Erythroblast (primary cell): Measurements from ENCODE around the gene TNFAIP8.

Source experiments
- DNase-seq, 2 experiments: peaks; one replicate each; lab custom pipeline; 2025; lab: John Stamatoyannopoulos, UW
- GATA1 ChIP-seq: IDR thresholded peaks from 2 replicates; pipeline ENCODE4 v1.6.1; 2011; ENCODE audit warnings: low read depth, mild to moderate bottlenecking, control low read depth, low read length, moderate library complexity
- POLR2A ChIP-seq: IDR thresholded peaks from 2 replicates; pipeline ENCODE4 v1.6.1; 2011; ENCODE audit warnings: mild to moderate bottlenecking, low read length

Gene TNFAIP8

DNA sequence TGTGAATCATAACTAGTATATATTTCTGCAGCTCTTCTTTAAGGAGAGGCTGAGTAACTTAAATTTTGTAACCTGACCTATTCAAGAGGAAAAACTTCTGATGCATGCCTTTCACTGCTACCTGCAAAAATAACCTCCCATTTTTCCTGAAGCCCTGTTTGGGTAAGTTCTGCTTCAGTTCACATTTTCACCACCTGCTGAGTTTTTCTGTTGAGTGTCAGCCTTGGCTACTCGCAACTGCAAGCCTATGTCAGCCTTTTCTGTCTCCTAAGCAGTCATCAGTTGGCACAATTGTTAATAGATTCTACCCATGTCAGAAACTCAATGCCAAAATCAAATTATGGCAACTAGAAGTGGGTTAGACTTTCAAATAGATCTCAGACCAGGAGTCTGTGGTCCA, 8.2 kb upstream of the TNFAIP8 start:
- TF ChIP-seq POLR2A (no peak), GATA1 (no peak)
- no peak for DNase-seq

DNA sequence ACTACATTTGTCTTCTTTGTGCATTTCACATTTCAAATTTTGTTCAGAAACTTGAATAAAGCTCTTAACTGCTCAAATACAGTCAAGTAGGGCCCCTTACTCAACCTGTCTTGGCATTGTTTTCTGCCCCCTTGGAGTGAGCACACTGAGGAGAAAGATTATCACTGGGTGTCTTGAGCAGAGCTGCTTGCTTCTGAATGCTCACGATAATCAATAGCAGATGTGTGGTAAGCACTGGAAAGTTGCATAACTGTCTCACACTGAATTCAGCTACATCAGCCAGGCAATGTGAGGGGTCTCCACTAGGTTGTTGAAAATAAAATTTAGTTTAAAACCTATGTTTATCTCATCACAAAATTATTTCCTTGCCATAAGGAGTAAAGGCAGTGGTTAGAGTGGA, 7.8 kb upstream of the TNFAIP8 start:
- TF ChIP-seq GATA1 (no peak), POLR2A (no peak)
- peak in 1 of 2 experiments; percentile 10 for DNase-seq

DNA sequence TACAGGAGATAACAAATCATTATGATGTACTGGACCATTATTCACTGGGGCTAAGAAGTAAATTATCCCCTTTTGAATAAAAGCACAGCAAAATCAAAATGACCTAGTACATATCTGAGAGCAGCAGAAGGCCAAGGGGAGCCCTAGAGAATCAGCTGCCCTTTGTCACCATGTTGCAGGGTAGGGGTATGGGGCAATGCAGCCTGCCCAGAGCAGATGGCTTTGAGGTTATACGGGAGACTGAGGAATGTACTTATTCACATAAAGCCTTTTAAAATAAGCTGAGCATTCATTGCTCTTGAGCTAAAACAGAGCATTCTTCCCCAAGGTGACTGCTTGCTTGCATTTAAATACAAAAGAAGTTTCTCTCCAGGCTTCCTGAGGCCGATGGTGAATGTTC, 2.6 kb upstream of the TNFAIP8 start:
- TF ChIP-seq GATA1: no peak
- no peak for TF ChIP-seq POLR2A
- no peak for DNase-seq

DNA sequence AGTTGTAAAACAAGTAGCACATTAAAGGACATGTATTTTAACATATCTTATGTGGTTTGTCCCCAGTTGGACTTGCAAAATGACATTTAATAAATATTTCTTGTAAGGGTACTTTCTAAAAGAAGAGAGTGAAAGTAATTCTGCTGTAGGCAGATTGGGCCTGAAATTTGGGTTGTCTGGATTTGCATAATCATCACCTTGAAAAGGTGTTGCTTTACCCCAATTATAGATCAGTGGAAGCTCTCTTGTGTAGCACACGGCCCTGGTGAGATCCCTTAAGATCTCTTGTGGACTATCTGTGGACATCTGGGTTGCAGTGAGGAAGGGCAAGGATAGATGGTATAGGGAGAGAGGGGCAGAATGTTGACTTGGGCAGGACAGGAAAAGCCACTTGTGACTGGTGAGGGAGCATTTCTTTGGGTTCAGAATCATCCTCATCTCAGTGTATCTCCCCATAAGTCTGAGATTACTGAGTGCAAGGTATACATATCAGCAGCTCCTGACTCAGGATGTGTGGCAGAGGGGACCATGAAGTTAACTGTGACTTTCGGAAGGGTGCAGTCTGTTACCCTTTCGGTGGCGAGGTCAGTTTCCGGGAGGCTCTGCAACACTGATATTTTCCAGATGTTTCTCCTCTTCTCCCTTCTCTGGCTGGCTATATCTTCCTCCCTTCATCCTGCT, 2.0 kb upstream of the TNFAIP8 start:
- no peak for TF ChIP-seq GATA1
- no peak for TF ChIP-seq POLR2A
- DNase-seq: no peak

DNA sequence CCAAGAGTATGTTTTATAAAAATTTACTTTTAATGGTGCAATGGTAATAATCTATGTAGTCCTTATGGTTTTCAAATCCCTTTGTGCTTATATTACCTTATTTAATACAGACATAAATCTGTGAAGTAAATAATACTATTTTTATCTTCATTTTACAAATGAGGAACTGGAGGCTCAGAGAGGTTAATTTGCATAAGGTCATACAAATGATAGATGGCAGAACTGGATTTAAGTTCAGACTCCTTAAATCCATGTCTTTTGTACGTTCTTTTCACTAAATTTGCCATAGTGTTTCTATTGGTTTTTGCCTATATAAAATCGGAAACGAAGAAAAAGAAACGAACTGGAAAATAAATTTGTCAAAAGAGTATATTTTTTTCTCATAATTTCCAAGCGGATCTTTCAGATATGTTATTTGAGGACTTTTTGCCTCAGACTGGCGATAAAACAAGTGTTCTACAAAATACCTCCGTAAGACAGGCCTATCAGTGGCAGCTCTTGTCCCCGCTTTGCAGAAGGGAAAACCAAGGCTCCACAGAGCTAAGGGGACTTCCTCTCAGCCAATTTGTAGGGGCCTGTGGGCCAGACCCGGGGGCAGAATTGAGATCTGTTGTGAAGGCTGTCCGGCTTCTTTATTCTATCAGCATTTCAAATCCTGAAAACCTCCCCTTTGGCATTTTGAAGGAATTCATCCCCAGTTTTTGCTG, 1.1 kb upstream of the TNFAIP8 start:
- DNase-seq: no peak
- TF ChIP-seq GATA1 (no peak), POLR2A (no peak)

DNA sequence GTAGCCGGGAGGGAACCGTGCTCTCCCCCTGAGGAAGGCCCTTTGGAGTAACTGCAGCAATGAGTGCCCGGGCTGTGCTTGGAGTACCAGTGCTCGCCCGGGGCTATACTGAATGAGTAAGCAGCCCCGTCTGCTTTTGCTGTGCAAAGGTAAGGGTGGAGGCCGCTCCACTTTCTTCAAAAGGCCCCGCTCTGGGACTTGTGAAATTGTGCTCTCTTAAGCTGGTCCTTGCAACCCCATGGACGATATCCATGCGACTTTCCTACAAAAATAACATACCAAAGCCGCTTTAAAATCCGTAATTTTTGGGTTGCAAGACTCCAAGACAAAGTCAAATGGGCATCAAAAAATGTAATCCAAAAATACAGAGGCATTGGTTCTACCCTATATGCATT, 578 bp upstream of the TNFAIP8 start:
- no peak for TF ChIP-seq GATA1
- TF ChIP-seq POLR2A: no peak
- DNase-seq: no peak

DNA sequence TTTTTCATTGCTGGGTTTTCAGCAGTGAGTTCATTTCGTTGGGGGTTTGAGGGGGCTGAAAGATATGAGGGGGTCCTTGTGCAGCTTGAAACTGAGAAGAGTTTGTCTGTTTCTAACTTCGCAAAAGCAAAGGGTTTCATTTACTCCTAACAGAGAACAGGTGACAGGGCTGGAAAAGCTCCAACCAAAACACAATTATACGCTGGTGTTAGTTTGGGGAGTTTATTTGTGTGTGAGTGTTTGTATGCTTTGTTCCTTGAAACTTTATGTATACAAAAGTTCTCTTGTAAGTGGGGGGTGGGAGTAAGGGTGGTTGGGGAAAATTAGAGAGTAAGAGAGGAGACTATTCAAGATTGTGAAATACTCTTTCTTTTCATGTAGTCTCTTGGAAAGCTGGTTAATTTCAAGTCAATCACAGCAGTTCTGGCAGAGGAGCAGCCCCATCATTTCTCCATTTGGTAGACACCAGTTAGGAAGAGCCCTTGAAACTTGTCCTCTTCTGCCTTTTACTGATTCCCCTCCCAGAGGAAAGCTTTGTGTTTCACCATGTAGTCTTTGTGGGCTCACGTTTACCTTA, 881 bp downstream of the TNFAIP8 start:
- TF ChIP-seq GATA1 (no peak), POLR2A (no peak)
- no peak for DNase-seq

DNA sequence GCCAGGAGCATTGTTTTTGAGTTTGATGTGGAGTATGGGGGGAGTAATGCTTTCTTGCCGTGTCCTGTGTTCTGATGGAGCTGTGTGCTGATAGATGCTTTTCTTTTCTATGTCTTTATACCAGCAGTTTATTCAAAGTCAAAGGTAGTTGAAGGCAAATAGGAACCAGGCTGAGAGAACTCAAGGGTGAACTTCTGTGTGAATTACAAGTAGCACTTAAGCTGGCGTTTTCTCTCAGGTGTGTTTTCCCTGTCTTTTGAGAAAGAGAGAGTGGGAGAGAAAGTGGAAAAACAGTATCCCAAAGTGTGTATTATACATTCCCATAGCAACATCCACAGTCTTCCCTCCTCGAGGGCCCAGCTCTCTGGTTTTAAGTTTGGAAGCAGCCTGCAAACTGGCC, 1.5 kb downstream of the TNFAIP8 start:
- no peak for DNase-seq
- TF ChIP-seq POLR2A (no peak), GATA1 (no peak)

DNA sequence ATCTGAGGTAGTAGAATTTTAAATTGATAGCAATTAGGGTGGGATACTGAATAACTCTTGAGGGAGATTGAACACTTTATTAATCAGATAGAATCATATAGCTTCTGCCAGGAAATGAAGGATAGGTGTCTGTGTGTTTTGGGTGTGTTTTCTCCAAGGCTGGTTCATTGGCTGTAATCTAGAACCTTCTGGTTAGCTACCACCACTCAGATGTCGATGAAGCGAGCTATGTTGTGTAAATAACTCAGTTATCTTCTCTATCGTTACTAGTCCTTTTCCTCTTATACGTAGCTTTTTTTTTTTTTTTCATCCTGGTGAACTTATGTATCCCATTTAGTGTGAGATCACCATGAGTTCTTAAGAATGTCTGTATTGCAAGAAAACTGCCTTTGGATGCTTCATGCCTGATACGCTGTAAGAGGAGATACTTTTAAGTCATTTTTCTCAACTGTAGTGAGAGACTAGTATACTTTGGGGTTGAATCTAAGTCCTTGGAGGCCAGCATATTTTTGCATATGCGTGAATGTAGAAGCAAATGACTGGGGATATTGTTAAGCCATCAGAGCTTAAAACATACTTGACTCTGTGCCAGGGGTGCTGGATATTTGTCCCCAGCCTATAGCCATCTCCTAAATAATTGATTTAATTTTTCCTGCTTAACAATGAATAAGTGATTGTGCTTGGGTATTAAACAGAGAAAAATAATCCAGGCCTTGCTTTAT, 2.1 kb downstream of the TNFAIP8 start:
- DNase-seq: no peak
- TF ChIP-seq POLR2A (no peak), GATA1 (no peak)

DNA sequence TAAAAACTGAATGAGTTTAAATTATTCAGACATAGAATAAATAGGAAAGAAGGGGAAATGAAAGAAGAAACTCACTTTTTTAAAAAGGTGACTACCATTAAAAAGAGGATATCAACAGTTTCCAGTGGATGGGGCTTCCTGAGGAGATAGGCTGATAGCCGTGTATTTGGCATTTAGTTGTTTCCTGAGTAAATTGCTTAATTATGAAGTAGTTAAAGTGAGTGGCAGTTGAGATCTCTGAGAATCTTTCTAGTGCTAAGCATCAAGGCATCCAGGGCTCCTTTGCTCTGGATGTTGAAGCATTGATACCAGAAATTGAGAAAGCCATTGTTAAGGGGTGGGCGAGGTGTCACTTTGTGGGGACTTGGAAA, 2.7 kb downstream of the TNFAIP8 start:
- no peak for DNase-seq
- no peak for TF ChIP-seq GATA1
- no peak for TF ChIP-seq POLR2A

DNA sequence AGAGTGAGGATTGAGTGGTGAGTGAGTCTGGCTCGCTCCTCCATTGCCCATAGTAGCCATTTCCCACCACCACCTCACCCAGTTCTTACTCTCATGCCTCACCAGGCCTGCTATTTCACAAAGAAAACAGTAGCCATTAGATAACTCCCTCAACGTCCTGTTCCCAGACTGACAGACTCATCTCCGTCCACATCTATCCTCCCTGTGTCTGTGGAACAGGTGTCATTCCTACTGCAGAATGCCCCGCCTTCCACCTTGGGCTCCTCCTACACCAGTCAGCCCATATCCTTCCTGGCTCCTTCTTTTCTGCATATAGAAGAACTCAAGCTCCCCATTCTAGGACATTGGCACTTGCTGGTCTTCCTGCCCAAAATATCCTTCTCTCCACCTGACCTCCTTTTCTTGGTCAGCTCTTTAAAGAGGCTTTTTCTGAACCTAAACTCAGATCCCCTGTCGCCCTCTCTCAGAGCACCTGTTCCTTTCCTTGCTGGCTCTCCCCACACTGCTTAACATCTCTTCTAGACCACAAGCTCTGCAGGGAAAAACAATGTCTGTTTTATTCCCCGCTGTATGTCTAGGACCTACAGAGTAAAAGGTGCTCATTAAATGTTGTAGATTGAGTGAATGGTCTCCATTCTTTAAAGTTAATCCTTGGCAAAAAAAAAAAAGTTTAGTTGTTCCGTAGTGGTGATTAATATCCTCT, 3.2 kb downstream of the TNFAIP8 start:
- DNase-seq: no peak
- TF ChIP-seq GATA1 (no peak), POLR2A (no peak)

DNA sequence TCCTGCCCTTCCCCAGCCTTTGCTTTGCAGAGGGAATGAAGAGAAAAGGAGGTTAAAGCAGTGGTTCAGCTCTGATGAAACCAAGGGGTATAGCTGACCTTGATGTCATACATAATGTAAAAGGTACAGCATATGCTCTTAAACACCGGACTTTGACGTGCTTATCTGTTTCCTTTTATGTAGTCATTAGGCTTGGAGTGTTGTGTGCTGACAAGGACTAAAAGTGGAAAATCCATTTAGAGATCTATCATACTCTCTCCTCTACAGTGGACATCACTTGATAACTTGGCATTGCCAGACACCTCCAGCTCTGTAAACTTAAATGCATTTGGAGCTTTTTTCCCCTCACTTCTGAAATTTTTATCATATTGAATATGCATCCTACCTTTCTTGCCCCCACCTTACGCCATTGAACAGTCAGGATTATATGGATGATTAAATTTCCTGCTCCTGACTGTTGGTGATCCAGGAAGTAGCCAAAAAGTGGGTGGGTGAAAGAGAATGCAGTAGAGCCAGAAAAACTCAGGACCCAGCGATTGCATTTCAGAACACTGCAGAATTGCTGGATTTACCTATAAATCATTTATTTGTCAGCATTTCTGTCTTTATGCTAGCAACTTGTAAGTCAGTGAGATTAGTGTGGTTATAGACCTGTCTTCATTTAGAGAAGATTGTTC, 4.1 kb downstream of the TNFAIP8 start:
- peak; percentile 19 to 30 for DNase-seq
- peak; percentile 15 for TF ChIP-seq POLR2A
- TF ChIP-seq GATA1: no peak
